GM10847 (cell line): Measurements from ENCODE around the gene DNAJB1.

Experiments
- POLR2A ChIP-seq: IDR thresholded peaks from 2 replicates; pipeline ENCODE4 v1.6.1; 2011; ENCODE audit not compliant: insufficient read length; ENCODE audit errors: extremely low read depth

Gene DNAJB1

GRCh38 chr19:14473978-14474578, 44.1 kb downstream of the DNAJB1 start:
- no peak for TF ChIP-seq POLR2A

- TF ChIP-seq POLR2A: no peak
These were observed 44.9 kb downstream of the DNAJB1 start for GRCh38 chr19:14473073-14473977.

DNA sequence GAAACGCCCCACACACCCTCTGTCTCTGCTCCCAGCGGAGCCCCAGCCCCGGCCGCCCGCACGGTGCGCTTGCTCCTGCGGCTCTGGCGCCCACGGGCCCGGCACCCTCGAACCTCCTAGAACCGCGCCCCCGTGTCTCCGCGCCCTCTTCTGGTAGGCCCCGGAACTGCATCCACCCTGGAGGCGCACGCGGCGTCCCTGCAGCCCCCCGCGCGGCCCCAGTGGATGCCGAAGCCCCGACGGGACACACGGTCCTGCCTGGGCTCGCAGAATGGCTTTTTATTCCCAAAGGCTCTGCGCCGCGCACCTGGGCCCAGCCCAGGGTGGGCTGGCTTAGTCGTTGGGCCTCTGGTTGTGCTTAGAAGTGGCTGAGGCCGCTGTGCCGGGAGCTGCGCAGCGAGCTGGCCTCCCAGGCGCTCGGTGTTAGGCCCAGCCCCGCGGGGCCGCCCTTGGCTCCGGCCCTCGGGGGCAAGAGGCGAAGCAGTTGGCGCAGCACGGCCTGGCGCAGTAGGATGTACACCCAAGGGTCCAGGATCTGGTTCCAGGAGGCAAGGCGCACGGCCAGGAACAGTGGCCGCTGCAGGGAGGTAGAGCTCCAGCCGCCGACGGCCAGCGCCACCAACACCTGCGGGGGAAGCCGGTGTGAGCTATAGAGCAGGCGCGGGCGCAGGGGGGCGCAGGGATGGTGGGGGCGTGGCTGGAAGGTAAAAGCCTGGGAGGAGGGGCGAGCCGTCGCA, 45.8 kb downstream of the DNAJB1 start:
- no peak for TF ChIP-seq POLR2A

DNA sequence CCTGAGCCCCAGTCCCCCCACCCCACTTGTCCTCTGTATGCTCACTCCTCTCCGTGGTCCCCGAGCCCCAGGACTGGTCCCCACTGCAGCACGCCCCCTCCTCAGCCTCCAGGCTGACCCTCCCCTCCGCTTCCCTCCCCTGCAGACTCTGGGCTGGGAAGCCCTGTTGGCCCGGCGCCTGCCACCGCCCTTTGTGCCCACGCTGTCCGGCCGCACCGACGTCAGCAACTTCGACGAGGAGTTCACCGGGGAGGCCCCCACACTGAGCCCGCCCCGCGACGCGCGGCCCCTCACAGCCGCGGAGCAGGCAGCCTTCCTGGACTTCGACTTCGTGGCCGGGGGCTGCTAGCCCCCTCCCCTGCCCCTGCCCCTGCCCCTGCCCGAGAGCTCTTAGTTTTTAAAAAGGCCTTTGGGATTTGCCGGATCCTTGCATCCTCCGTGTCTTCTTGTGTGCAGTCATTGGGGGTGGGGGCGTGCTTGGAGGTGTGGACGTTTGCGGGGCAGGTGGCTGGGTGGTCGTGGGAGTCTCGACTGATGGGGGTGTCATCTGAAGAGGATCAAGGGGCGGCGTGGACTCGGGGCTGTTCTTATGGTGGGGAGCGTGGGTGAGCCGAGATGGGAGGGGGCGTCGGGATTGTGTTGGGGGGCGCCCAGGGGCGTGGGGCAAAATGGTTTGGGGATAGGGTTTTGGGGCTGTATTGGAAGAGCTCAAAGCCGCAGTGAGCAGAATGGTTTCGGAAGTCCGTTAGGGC, 46.6 kb downstream of the DNAJB1 start:
- TF ChIP-seq POLR2A: no peak

- TF ChIP-seq POLR2A: no peak
These were observed 47.9 kb downstream of the DNAJB1 start for GRCh38 chr19:14470031-14470876.

GRCh38 chr19:14467816-14468215, 50.4 kb downstream of the DNAJB1 start:
- TF ChIP-seq POLR2A: no peak

DNA sequence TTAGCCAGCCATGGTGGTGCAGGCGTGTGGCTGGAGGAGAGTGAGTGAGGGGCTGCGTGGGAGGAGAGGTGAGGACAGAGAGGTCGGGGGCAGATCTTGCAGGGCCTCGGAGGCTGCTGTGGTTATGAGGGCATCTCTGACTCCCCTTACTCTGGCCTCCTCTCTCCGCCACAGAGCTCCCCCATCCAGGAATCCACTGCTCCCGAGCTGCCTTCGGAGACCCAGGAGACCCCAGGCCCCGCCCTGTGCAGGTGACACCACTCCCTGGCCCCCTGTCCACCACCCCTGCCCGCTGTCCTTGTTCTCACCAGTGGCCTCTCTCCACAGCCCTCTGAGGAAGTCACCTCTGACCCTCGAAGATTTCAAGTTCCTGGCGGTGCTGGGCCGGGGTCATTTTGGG, 50.8 kb downstream of the DNAJB1 start:
- no peak for TF ChIP-seq POLR2A
